ENCODE data around the gene RPL22.
A peak's percentile ranks its signal among the peaks of the same experiment; 100 is the strongest.

- TF ChIP-seq, protein P1, sequence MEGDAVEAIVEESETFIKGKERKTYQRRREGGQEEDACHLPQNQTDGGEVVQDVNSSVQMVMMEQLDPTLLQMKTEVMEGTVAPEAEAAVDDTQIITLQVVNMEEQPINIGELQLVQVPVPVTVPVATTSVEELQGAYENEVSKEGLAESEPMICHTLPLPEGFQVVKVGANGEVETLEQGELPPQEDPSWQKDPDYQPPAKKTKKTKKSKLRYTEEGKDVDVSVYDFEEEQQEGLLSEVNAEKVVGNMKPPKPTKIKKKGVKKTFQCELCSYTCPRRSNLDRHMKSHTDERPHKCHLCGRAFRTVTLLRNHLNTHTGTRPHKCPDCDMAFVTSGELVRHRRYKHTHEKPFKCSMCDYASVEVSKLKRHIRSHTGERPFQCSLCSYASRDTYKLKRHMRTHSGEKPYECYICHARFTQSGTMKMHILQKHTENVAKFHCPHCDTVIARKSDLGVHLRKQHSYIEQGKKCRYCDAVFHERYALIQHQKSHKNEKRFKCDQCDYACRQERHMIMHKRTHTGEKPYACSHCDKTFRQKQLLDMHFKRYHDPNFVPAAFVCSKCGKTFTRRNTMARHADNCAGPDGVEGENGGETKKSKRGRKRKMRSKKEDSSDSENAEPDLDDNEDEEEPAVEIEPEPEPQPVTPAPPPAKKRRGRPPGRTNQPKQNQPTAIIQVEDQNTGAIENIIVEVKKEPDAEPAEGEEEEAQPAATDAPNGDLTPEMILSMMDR (IDR thresholded peaks at IDR 0.05): no peak
- TF ChIP-seq, protein P2, sequence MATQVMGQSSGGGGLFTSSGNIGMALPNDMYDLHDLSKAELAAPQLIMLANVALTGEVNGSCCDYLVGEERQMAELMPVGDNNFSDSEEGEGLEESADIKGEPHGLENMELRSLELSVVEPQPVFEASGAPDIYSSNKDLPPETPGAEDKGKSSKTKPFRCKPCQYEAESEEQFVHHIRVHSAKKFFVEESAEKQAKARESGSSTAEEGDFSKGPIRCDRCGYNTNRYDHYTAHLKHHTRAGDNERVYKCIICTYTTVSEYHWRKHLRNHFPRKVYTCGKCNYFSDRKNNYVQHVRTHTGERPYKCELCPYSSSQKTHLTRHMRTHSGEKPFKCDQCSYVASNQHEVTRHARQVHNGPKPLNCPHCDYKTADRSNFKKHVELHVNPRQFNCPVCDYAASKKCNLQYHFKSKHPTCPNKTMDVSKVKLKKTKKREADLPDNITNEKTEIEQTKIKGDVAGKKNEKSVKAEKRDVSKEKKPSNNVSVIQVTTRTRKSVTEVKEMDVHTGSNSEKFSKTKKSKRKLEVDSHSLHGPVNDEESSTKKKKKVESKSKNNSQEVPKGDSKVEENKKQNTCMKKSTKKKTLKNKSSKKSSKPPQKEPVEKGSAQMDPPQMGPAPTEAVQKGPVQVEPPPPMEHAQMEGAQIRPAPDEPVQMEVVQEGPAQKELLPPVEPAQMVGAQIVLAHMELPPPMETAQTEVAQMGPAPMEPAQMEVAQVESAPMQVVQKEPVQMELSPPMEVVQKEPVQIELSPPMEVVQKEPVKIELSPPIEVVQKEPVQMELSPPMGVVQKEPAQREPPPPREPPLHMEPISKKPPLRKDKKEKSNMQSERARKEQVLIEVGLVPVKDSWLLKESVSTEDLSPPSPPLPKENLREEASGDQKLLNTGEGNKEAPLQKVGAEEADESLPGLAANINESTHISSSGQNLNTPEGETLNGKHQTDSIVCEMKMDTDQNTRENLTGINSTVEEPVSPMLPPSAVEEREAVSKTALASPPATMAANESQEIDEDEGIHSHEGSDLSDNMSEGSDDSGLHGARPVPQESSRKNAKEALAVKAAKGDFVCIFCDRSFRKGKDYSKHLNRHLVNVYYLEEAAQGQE (IDR thresholded peaks at IDR 0.05; ENCODE audit: insufficient read depth in 1 of 2, low read depth in 2 of 2, low read length in 1 of 2): peak in 1 of 2 experiments; percentile 0; a peak in 1 of 4 replicates
- TF ChIP-seq TCF7L2 (IDR thresholded peaks at IDR 0.05; ENCODE audit: low read depth, low read length) (no peak), POLR2AphosphoS5 (IDR thresholded peaks at IDR 0.05; ENCODE audit: low read depth, low read length) (no peak)
These were observed 43.8 kb upstream of the RPL22 start for GRCh38 chr1:6243053-6243834.

All from Panc1 (cell line).